Rectal smooth muscle tissue (tissue), 1 donor: ENCODE data around the gene EIF4G2.
"Not testable (repeated sequence)": the region's sequence is repeated elsewhere in the genome, so short reads cannot be mapped to it uniquely, and the experiment has no call there.

ENCODE experiments used
- H3K27ac ChIP-seq: one replicate; pipeline ENCODE4 v1.7.0; 2013; ENCODE audit warnings: low read depth, low read length, inconsistent platforms
- H3K27me3 ChIP-seq: one replicate; pipeline ENCODE4 v1.7.0; 2013; ENCODE audit warnings: low read length; ENCODE audit not compliant: control insufficient read depth, insufficient read depth
- H3K36me3 ChIP-seq: one replicate; pipeline ENCODE4 v1.7.0; 2013; ENCODE audit warnings: low read length; ENCODE audit not compliant: control insufficient read depth, insufficient read depth
- H3K4me1 ChIP-seq: one replicate; pipeline ENCODE4 v1.7.0; 2013; ENCODE audit warnings: low read length; ENCODE audit not compliant: control insufficient read depth, insufficient read depth
- H3K4me3 ChIP-seq: one replicate; pipeline ENCODE4 v1.7.0; 2013; ENCODE audit warnings: low read length
- H3K9ac ChIP-seq: one replicate; pipeline ENCODE4 v1.7.0; 2013; ENCODE audit warnings: low read length

EIF4G2 gene

GRCh38 chr11:10838083-10838482, 29.4 kb upstream of the EIF4G2 start:
- Histone ChIP-seq H3K36me3 (no peaks in the 10 kb centered on the region), H3K9ac (no peak overlapping the region), H3K4me1 (no peaks in the 10 kb centered on the region), H3K4me3 (no peak overlapping the region), H3K27me3 (no peaks in the 10 kb centered on the region), H3K27ac (no peak overlapping the region)

GRCh38 chr11:10836884-10837283, 28.2 kb upstream of the EIF4G2 start:
- not testable (repeated sequence) for H3K27ac ChIP-seq, H3K36me3 ChIP-seq, H3K9ac ChIP-seq, H3K4me3 ChIP-seq, H3K4me1 ChIP-seq, H3K27me3 ChIP-seq

- Histone ChIP-seq H3K27ac (no peak overlapping the region), H3K4me3 (no peak overlapping the region), H3K4me1 (no peaks in the 10 kb centered on the region), H3K27me3 (no peaks in the 10 kb centered on the region), H3K9ac (no peak overlapping the region), H3K36me3 (no peaks in the 10 kb centered on the region)
These were observed 20.4 kb upstream of the EIF4G2 start for GRCh38 chr11:10829139-10829538.

GRCh38 chr11:10828402-10828801, 19.7 kb upstream of the EIF4G2 start:
- no peak overlapping the region for H3K27ac ChIP-seq
- H3K4me3 ChIP-seq = no peak overlapping the region
- H3K4me1 ChIP-seq = no peaks in the 10 kb centered on the region
- H3K9ac ChIP-seq = no peak overlapping the region
- H3K36me3 ChIP-seq = no peaks in the 10 kb centered on the region
- no peaks in the 10 kb centered on the region for H3K27me3 ChIP-seq

- Histone ChIP-seq H3K4me3 (no peak overlapping the region), H3K27ac (no peak overlapping the region), H3K27me3 (no peaks in the 10 kb centered on the region), H3K36me3 (no peaks in the 10 kb centered on the region), H3K4me1 (no peaks in the 10 kb centered on the region), H3K9ac (no peak overlapping the region)
These were observed 16.2 kb upstream of the EIF4G2 start for GRCh38 chr11:10824888-10825287.

- H3K27ac ChIP-seq = no peak overlapping the region
- no peaks in the 10 kb centered on the region for H3K27me3 ChIP-seq
- no peaks in the 10 kb centered on the region for H3K4me1 ChIP-seq
- H3K9ac ChIP-seq = no peak overlapping the region
- no peak overlapping the region for H3K4me3 ChIP-seq
- H3K36me3 ChIP-seq = no peaks in the 10 kb centered on the region
These were observed 14.4 kb upstream of the EIF4G2 start for GRCh38 chr11:10823152-10823579.

GRCh38 chr11:10822491-10822890, 13.8 kb upstream of the EIF4G2 start:
- H3K27ac ChIP-seq, H3K9ac ChIP-seq, H3K4me1 ChIP-seq, H3K27me3 ChIP-seq, H3K4me3 ChIP-seq, H3K36me3 ChIP-seq: not testable (repeated sequence)

- Histone ChIP-seq H3K27ac (no peak overlapping the region), H3K4me1 (no peaks in the 10 kb centered on the region), H3K36me3 (no peaks in the 10 kb centered on the region)
These were observed 9.9 kb upstream of the EIF4G2 start for GRCh38 chr11:10818594-10818993.

GRCh38 chr11:10813945-10814344, 5.2 kb upstream of the EIF4G2 start:
- Histone ChIP-seq H3K36me3 (no peaks in the 10 kb centered on the region), H3K9ac (no peak overlapping the region)

More at GRCh38 chr11:10818594-10818993, 9.9 kb upstream of the EIF4G2 start:
- no peaks in the 10 kb centered on the region for H3K27me3 ChIP-seq
- no peak overlapping the region for H3K4me3 ChIP-seq
- no peak overlapping the region for H3K9ac ChIP-seq

GRCh38 chr11:10809373-10810160, 841 bp upstream of the EIF4G2 start:
- Histone ChIP-seq H3K27me3 (no peaks in the 10 kb centered on the region), H3K36me3 (peaks cover 15% of the 10 kb centered on the region), H3K27ac (peak overlapping the region; percentile 99), H3K4me3 (peak overlapping the region; percentile 89), H3K9ac (peak overlapping the region; percentile 88), H3K4me1 (peaks cover 21% of the 10 kb centered on the region)

More at GRCh38 chr11:10813945-10814344, 5.2 kb upstream of the EIF4G2 start:
- peaks cover 4% of the 10 kb centered on the region for H3K4me1 ChIP-seq
- no peak overlapping the region for H3K4me3 ChIP-seq
- no peak overlapping the region for H3K27ac ChIP-seq
- H3K27me3 ChIP-seq = no peaks in the 10 kb centered on the region

GRCh38 chr11:10808235-10808552, 532 bp downstream of the EIF4G2 start:
- no peaks in the 10 kb centered on the region for H3K27me3 ChIP-seq
- H3K9ac ChIP-seq = peak overlapping the region; percentile 99
- H3K36me3 ChIP-seq = peaks cover 27% of the 10 kb centered on the region
- peak overlapping the region; percentile 99 for H3K27ac ChIP-seq
- peak overlapping the region; percentile 99 for H3K4me3 ChIP-seq
- H3K4me1 ChIP-seq = peaks cover 21% of the 10 kb centered on the region

GRCh38 chr11:10807493-10808234, 1.1 kb downstream of the EIF4G2 start:
- H3K4me1 ChIP-seq = peaks cover 21% of the 10 kb centered on the region
- peak overlapping the region; percentile 99 for H3K4me3 ChIP-seq
- peak overlapping the region; percentile 99 for H3K27ac ChIP-seq
- H3K9ac ChIP-seq = peak overlapping the region; percentile 99
- H3K27me3 ChIP-seq = no peaks in the 10 kb centered on the region
- H3K36me3 ChIP-seq = peaks cover 32% of the 10 kb centered on the region
